ENCODE data around the gene CYB5D1. TPM values are rescaled to one million over a fixed set of nuclear protein-coding genes. Genes with fewer than 3 reads are reported as not detected.

Gene CYB5D1
- polyA plus RNA-seq, 1 experiment = 6.7 TPM

DNA sequence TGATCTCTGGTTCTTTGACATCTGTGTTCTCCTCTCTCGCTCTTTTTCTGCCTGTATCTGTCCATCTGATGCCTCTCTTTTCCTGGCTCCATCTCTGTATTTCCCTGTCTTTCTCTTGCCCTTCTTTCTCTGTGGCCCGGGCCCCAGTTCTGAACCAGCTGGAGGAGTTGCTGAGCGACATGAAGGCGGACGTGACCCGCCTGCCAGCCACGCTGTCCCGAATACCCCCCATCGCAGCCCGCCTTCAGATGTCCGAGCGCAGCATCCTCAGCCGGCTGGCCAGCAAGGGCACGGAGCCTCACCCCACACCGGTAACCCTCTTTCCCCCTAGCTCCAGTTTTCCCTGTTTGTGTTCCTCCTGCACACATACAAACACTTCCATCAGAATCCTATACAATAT lies 52.5 kb downstream of the CYB5D1 start:
- Histone ChIP-seq H3K27me3 (ENCODE audit: control insufficient read depth, insufficient read depth, low read length) (no peaks in the 10 kb centered on the region), H3K4me3 (ENCODE audit: low read depth, low read length) (no peak overlapping the region), H3K36me3 (ENCODE audit: control insufficient read depth, insufficient read depth, low read length) (peaks cover 42% of the 10 kb centered on the region)
- TF ChIP-seq, protein P1, sequence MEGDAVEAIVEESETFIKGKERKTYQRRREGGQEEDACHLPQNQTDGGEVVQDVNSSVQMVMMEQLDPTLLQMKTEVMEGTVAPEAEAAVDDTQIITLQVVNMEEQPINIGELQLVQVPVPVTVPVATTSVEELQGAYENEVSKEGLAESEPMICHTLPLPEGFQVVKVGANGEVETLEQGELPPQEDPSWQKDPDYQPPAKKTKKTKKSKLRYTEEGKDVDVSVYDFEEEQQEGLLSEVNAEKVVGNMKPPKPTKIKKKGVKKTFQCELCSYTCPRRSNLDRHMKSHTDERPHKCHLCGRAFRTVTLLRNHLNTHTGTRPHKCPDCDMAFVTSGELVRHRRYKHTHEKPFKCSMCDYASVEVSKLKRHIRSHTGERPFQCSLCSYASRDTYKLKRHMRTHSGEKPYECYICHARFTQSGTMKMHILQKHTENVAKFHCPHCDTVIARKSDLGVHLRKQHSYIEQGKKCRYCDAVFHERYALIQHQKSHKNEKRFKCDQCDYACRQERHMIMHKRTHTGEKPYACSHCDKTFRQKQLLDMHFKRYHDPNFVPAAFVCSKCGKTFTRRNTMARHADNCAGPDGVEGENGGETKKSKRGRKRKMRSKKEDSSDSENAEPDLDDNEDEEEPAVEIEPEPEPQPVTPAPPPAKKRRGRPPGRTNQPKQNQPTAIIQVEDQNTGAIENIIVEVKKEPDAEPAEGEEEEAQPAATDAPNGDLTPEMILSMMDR (IDR thresholded peaks at IDR 0.05; ENCODE audit: insufficient read depth, low read depth, low read length) = no peak
- ChIA-PET CTCF (interaction anchor here (1.1 to 7.9 kb wide), 2 partner anchors 11 to 147 kb away, joined by 3 to 48 read pairs; no protein-coding TSS in a partner anchor), POLR2A (no interaction called here)
- no peak for DNase-seq (ENCODE audit: low read depth)

GRCh38 chr17:7910711-7911110 lies 52.9 kb downstream of the CYB5D1 start:
- ChIA-PET CTCF (interaction anchor here (1.1 to 7.9 kb wide), 2 partner anchors 11 to 147 kb away, joined by 3 to 48 read pairs; no protein-coding TSS in a partner anchor), POLR2A (no interaction called here)
- DNase-seq (ENCODE audit: low read depth) = no peak
- TF ChIP-seq, protein P1 (IDR thresholded peaks at IDR 0.05; ENCODE audit: insufficient read depth, low read depth, low read length) = no peak
- Histone ChIP-seq H3K36me3 (ENCODE audit: control insufficient read depth, insufficient read depth, low read length) (peaks cover 38% of the 10 kb centered on the region), H3K27me3 (ENCODE audit: control insufficient read depth, insufficient read depth, low read length) (no peaks in the 10 kb centered on the region), H3K4me3 (ENCODE audit: low read depth, low read length) (no peak overlapping the region)

GRCh38 chr17:7911116-7911515 lies 53.3 kb downstream of the CYB5D1 start:
- ChIA-PET CTCF (interaction anchor here (1.0 to 7.9 kb wide), 4 partner anchors 12 to 146 kb away, joined by 3 to 109 read pairs (median 26); partner anchors contain the start of genes CNTROB and TRAPPC1), POLR2A (no interaction called here)
- Histone ChIP-seq H3K4me3 (ENCODE audit: low read depth, low read length) (no peak overlapping the region), H3K36me3 (ENCODE audit: control insufficient read depth, insufficient read depth, low read length) (peaks cover 36% of the 10 kb centered on the region), H3K27me3 (ENCODE audit: control insufficient read depth, insufficient read depth, low read length) (no peaks in the 10 kb centered on the region)
- DNase-seq (ENCODE audit: low read depth) = no peak
- TF ChIP-seq, protein P1 (IDR thresholded peaks at IDR 0.05; ENCODE audit: insufficient read depth, low read depth, low read length) = no peak

Small RNA genes within 50 kb of the gene (small RNA-seq; reads per million reads assigned to genes)
- 0.63 reads per million for gene SCARNA21 (ENCODE audit: insufficient read length, low read depth, low replicate concordance)

Other genes with a start within 250 kb of the CYB5D1 start
- 33.6 and 46.2 TPM in 2 replicates for gene FXR2, start 243.1 kb upstream of the CYB5D1 start, polyA plus RNA-seq (2011; rRNA removed)
- gene SAT2, start 230.2 kb upstream of the CYB5D1 start, polyA plus RNA-seq (2011; rRNA removed) = 33.9 and 37.4 TPM in 2 replicates
- 0.85 and 1.2 TPM in 2 replicates for gene SHBG, start 227.9 kb upstream of the CYB5D1 start, polyA plus RNA-seq (2011; rRNA removed)
- gene ATP1B2, start 207.1 kb upstream of the CYB5D1 start, polyA plus RNA-seq (2011; rRNA removed) = not detected in 2 replicates
- 27.6 and 48.4 TPM in 2 replicates for gene TP53, start 170.5 kb upstream of the CYB5D1 start, polyA plus RNA-seq (2011; rRNA removed)
- 5.8 and 7.9 TPM in 2 replicates for gene WRAP53, start 169.5 kb upstream of the CYB5D1 start, polyA plus RNA-seq (2011; rRNA removed)
- gene EFNB3, start 152.8 kb upstream of the CYB5D1 start, polyA plus RNA-seq (2011; rRNA removed) = 4.9 and 5.3 TPM in 2 replicates
- gene DNAH2, start 140.3 kb upstream of the CYB5D1 start, polyA plus RNA-seq (2011; rRNA removed) = 0.09 and 0.10 TPM in 2 replicates
- gene KDM6B, start 23.8 kb upstream of the CYB5D1 start, polyA plus RNA-seq (2011; rRNA removed) = 0.91 and 1.2 TPM in 2 replicates
- gene TMEM88, start 2.9 kb upstream of the CYB5D1 start, polyA plus RNA-seq (2011; rRNA removed) = 0.25 and 0.29 TPM in 2 replicates
- gene NAA38, start 444 bp upstream of the CYB5D1 start, polyA plus RNA-seq (2011; rRNA removed) = 74.9 and 82.7 TPM in 2 replicates
- gene CHD3, start 30.8 kb downstream of the CYB5D1 start, polyA plus RNA-seq (2011; rRNA removed) = 43.5 and 49.1 TPM in 2 replicates
- 2.2 and 2.9 TPM in 2 replicates for gene RNF227, start 58.3 kb downstream of the CYB5D1 start, polyA plus RNA-seq (2011; rRNA removed)
- gene KCNAB3, start 71.9 kb downstream of the CYB5D1 start, polyA plus RNA-seq (2011; rRNA removed) = 1.9 TPM in 2 replicates
- gene TRAPPC1, start 73.9 kb downstream of the CYB5D1 start, polyA plus RNA-seq (2011; rRNA removed) = 204 and 264 TPM in 2 replicates
- 19.4 and 26.8 TPM in 2 replicates for gene CNTROB, start 74.2 kb downstream of the CYB5D1 start, polyA plus RNA-seq (2011; rRNA removed)
- 0.01 TPM in 1 of 2 replicates, not detected in the other for gene GUCY2D, start 144.6 kb downstream of the CYB5D1 start, polyA plus RNA-seq (2011; rRNA removed)
- not detected in 2 replicates for gene ALOX15B, start 181.1 kb downstream of the CYB5D1 start, polyA plus RNA-seq (2011; rRNA removed)
- gene ALOX12B, start 229.7 kb downstream of the CYB5D1 start, polyA plus RNA-seq (2011; rRNA removed) = not detected in 2 replicates

All from BJ (cell line).